PC-9 (cell line): Measurements from ENCODE around the gene NUP210.
A peak's percentile ranks its signal among the peaks of the same experiment; 100 is the strongest.

ENCODE experiments used
- CTCF ChIP-seq: fragments of 200-600 bp; sonication (generic); conservative IDR thresholded peaks from 2 replicates; pipeline ENCODE4 v1.6.1; 2017; ENCODE audit warnings: mixed run types, antibody characterized with exemption, mild to moderate bottlenecking, moderate library complexity
- EZH2 ChIP-seq: fragments of 200-600 bp; sonication (generic); IDR thresholded peaks from 2 replicates; pipeline ENCODE4 v1.8.0; 2017; ENCODE audit warnings: antibody characterized with exemption, low read depth

- TF ChIP-seq CTCF: peak; percentile 77
- no peak for TF ChIP-seq EZH2
These were observed 32.6 kb upstream of the NUP210 start for GRCh38 chr3:13452490-13453335.
